ENCODE results near the gene CHRNE. TPM values are rescaled to one million over a fixed set of nuclear protein-coding genes. Genes with fewer than 3 reads are reported as not detected.
"Not testable (repeated sequence)": the region's sequence is repeated elsewhere in the genome, so short reads cannot be mapped to it uniquely, and the experiment has no call there.

Gene CHRNE
- total and polyA plus RNA-seq, 12 donors, result 0.30 to 7.2 (median 0.56) TPM; not detected in 2

DNA sequence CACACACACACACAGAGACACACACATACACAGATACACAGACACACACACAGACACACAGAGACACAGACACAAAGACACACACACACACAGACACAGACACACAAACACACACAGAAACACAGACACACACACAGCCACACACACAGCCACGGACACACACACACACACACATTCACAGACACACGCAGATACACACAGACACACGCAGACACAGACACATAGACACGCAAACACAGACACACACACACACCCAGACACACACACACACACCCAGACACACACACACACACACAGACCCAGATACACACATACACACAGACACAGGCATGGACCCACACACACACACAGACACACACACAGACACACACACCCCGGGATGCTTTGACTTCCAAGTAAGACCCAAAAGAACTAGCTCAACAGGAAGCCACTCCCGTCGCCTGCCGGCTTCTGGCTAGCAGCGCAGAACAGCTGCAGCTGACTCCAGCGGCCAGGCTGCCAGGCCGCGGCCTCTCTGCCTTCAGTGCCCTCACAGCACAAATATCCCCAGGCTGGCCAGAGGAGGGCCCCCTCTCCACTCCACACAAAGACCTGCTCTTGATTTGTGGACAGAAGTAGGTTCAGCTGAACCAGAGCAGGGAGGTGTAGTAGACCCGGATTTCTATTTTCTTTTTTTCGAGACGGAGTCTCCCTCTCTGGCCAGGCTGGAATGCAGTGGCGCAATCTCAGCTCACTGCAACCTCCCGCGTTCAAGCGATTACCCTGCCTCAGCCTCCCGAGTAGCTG, 6.0 kb upstream of the CHRNE start:
- H3K27me3 ChIP-seq, result no peaks in the 10 kb centered on the region
- H3K27ac ChIP-seq, result peak overlapping the region in 2 of 5 donors; percentile 49 to 71
- H3K36me3 ChIP-seq (replicated peaks in 1 of 2), result no peaks in the 10 kb centered on the region
- H3K9me3 ChIP-seq (replicated peaks in 1 of 3), result no peaks in the 10 kb centered on the region
- peaks cover 0 to 3% of the 10 kb centered on the region in 2 donors for H3K4me1 ChIP-seq (replicated peaks in 1 of 2)
- intact Hi-C loops (cut with DNase I), result loop anchor here in 1 of 2 donors (10.0 kb wide), 1 partner anchor 76 kb away; the partner anchor contains the start of gene CAMTA2
- WGBS, 4 donors, result 21 to 29% (median 24%) methylated on average over 12 to 20 of the region's 20 CpGs
- H3K4me3 ChIP-seq, result no peak overlapping the region
- peak; percentile 84 to 96 (median 91) for DNase-seq
- TF ChIP-seq POLR2A (IDR thresholded peaks at IDR 0.05), result no peak
- peak; percentile 78 to 96 (median 91) for TF ChIP-seq CTCF (IDR thresholded peaks at IDR 0.05)

- Histone ChIP-seq H3K4me3 (no peak overlapping the region), H3K27me3 (no peaks in the 10 kb centered on the region), H3K9me3 (replicated peaks in 1 of 3) (no peaks in the 10 kb centered on the region), H3K4me1 (replicated peaks in 1 of 2) (peaks cover 0 to 3% of the 10 kb centered on the region in 2 donors), H3K36me3 (replicated peaks in 1 of 2) (no peaks in the 10 kb centered on the region), H3K27ac (peak overlapping the region in 1 of 5 donors; percentile 71)
- intact Hi-C loops (cut with DNase I), result loop anchor here in 1 of 2 donors (10.0 kb wide), 1 partner anchor 76 kb away; the partner anchor contains the start of gene CAMTA2
- WGBS, 4 donors, result 50 to 72% (median 55%) methylated on average over 2 to 10 of the region's 10 CpGs
- DNase-seq, result no peak
- TF ChIP-seq POLR2A (IDR thresholded peaks at IDR 0.05) (no peak), CTCF (IDR thresholded peaks at IDR 0.05) (no peak)
These were observed 5.4 kb upstream of the CHRNE start for GRCh38 chr17:4908301-4908700.

- H3K4me3 ChIP-seq; H3K27ac ChIP-seq; DNase-seq; H3K27me3 ChIP-seq; H3K4me1 ChIP-seq (replicated peaks in 1 of 2); H3K36me3 ChIP-seq (replicated peaks in 1 of 2); H3K9me3 ChIP-seq (replicated peaks in 1 of 3): not testable (repeated sequence)
- intact Hi-C loops (cut with DNase I), result loop anchor here in 1 of 2 donors (10.0 kb wide), 1 partner anchor 78 kb away; the partner anchor contains the start of gene CAMTA2
These were observed 3.7 kb upstream of the CHRNE start for GRCh38 chr17:4906642-4907041.

GRCh38 chr17:4902540-4902939, 358 bp downstream of the CHRNE start:
- 37 to 46% (median 40%) methylated on average over 8 of the region's 8 CpGs for WGBS, 4 donors
- peak overlapping the region in 2 of 5 donors; percentile 1 to 41 for H3K27ac ChIP-seq
- DNase-seq, result no peak
- H3K9me3 ChIP-seq (replicated peaks in 1 of 3), result no peaks in the 10 kb centered on the region
- no peaks in the 10 kb centered on the region for H3K36me3 ChIP-seq (replicated peaks in 1 of 2)
- no peaks in the 10 kb centered on the region for H3K27me3 ChIP-seq
- H3K4me3 ChIP-seq, result no peak overlapping the region
- H3K4me1 ChIP-seq (replicated peaks in 1 of 2), result peaks cover 0 to 9% of the 10 kb centered on the region in 2 donors
- intact Hi-C loops (cut with DNase I), result loop anchor here in 1 of 2 donors (10.0 kb wide), 1 partner anchor 82 kb away; the partner anchor contains the start of gene CAMTA2
- TF ChIP-seq POLR2A (IDR thresholded peaks at IDR 0.05) (no peak), CTCF (IDR thresholded peaks at IDR 0.05) (no peak)

Measured in adrenal gland (tissue), 12 donors.